LNCAP (cell line): ENCODE results near the gene DLEC1.

Experiments used
- TF ChIP-seq, protein P1 (sequence below): fragments of 450-650 bp; IDR thresholded peaks from 2 replicates; pipeline ENCODE4 v1.5.1; 2017; ENCODE audit warnings: mild to moderate bottlenecking

The DLEC1 gene

GRCh38 chr3:38022896-38023709 is 15.9 kb upstream of the DLEC1 start:
- TF ChIP-seq, protein P1, sequence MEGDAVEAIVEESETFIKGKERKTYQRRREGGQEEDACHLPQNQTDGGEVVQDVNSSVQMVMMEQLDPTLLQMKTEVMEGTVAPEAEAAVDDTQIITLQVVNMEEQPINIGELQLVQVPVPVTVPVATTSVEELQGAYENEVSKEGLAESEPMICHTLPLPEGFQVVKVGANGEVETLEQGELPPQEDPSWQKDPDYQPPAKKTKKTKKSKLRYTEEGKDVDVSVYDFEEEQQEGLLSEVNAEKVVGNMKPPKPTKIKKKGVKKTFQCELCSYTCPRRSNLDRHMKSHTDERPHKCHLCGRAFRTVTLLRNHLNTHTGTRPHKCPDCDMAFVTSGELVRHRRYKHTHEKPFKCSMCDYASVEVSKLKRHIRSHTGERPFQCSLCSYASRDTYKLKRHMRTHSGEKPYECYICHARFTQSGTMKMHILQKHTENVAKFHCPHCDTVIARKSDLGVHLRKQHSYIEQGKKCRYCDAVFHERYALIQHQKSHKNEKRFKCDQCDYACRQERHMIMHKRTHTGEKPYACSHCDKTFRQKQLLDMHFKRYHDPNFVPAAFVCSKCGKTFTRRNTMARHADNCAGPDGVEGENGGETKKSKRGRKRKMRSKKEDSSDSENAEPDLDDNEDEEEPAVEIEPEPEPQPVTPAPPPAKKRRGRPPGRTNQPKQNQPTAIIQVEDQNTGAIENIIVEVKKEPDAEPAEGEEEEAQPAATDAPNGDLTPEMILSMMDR: no peak

DNA sequence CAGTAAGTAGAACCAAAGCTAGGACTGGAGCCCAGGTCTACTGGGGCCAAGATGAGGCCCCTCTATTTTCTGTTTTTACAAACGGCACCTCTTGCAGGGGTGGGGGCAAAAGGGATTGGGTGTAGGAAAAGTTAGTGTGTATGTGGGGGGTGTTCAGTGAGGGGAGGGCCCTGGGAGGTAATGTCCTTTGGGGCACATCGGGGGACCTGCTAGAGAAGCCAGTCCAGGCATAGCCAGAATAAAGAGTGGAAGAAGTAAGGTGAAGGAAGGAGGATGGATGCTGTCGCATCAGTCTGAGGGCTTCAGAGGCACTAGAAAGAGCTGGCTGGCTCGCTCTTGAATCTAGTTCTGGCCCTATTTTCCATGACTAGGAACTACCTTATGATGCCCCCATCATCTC is 12.2 kb upstream of the DLEC1 start:
- TF ChIP-seq, protein P1: no peak

DNA sequence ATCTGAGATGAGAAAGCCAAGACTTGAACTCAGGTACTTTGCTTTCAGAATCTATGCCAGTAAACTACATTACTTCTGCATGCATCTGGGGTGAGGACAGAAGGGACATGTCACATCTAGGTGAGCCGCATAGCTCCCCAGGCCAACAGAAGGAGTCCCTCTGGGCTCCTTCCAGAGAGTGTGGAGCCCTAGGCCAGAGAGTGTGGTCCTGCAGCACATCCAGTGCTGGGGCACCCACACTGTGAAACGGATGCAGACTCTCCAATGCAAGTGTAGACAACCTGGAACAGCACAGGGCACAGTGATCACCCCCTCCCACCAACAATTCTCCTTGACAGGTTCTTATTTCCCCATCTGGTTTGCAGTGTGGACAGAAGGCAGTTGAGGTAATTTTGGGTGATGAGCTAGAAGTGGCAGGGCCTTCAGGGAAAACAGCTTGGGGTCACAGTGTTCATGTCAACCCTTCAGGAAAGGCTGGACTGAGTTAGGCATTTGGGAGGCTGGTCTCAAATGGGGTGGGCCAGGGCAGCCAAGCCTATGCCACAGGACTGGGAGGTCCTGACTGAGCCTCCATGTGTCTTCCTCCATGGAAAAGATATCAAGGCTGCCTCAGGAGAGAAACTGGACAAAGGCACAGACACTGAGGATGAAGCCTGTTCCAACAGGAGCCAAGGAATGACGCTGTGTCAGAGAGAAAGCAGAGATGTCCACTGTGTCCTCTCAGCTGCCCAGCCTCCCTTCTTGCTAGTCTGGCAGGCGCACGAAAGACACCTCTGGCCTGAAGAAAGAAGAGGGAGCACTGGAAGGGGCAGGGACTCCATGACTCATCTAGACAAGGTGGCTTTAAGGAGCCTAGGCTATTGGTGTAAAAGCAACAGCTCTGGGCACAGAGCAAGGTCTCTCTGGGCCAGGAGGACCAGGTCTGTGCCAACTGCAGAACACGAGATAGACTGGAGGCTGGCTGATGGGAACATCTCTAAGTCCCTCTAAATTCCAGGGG is 11.2 kb upstream of the DLEC1 start:
- TF ChIP-seq, protein P1: no peak

DNA sequence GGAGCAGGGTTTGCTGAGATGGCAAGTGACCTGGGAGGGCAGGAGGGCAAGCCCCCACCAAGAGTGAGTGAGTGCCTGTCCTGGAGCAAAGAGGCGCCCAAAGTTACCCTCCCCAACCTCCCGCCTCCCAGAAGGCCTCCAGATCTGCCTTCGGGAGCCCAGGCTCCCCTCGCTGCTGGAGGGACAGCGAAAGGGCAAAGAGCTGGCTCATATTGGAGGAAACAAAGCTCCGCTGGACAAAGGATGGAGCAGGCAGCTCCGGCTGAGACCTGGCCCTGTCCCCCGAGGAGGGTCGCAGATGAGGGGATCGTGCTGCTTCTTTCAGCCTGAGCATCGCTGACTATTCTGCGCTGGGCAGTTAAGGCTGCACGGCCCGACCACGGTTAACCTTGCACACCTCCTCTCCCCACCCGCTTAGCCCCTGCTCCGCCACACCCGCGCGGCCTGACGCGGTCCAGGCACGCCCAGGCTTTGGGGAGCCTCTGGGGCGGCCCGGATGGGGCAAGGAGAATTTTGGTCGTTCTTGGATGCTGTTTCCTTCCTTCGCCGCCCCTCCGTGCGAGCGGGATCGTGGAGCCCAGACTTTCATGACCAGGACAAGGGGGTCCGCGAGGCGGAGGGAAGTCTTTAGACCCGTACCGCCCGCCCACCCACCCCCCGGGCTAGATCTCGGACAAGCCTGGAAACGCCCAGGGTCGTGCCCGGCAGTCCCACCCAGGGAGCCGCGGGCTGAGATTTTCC is 10.2 kb upstream of the DLEC1 start:
- TF ChIP-seq, protein P1: no peak

DNA sequence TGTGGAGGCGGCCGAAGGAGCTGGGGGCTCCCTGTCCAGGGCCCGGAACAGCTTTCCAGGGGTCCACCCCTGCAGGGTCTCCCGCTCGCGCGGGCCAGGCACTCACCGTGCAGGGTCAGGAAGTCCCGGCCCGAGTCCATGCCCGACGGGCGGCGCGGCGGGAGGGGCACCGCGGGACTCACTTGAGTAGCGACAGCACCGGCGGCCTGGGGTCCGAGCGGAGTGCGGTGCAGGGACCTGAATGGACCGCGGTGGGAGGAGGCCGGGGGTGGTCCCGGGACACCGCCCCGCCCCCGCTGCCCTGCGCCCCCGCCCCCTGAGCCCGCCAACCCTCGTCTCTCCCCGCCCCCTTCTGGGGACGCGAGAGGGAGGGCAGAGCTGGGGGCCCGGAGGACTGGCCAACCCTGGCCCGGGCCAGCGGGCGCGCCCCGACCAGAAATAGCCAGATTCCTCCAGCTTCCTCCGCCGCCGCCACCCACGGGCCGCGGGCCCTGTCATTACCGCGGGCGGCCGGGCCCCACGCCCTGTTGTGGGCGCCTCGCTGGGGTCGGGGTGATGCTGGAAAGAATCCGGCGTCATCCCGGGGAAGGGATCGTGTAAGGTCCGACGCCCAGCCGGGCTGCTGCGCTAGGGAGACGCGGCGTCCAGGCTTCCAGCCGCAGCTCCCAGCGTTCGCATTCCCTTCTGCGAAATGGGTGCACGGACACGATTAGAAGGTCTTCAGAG is 9.4 kb upstream of the DLEC1 start, which contains the start of gene PLCD1:
TSS of gene PLCD1 (minus strand) at position 243 of the 726 bp plus-strand sequence. CDS start at position 140, 103 bp downstream.
- TF ChIP-seq, protein P1: no peak

- TF ChIP-seq, protein P1: no peak
Observed at GRCh38 chr3:38030126-38031021, 8.6 kb upstream of the DLEC1 start.
